B cell (primary cell): ENCODE results near the gene ZER1. TPM values are rescaled to one million over a fixed set of nuclear protein-coding genes. Genes with fewer than 3 reads are reported as not detected.

ENCODE experiments used
- ATAC-seq: fragments of 200-7000 bp; cut with Tn5 transposase; one replicate; pipeline ENCODE4 v1.10.0; 2021; ENCODE audit warnings: low read depth, mild to moderate bottlenecking, moderate number of reproducible peaks, moderate library complexity
- CTCF ChIA-PET: fragments of 350-600 bp; sonication (Branson Sonifier 250); formaldehyde crosslinking; loops from one replicate; lab custom pipeline; 2021; ENCODE audit warnings: antibody characterized with exemption, inconsistent platforms; lab: Charles Lee
- POLR2A ChIA-PET: fragments of 350-600 bp; sonication (Branson Sonifier 250); formaldehyde crosslinking; loops from one replicate; lab custom pipeline; 2021; ENCODE audit warnings: antibody characterized with exemption; lab: Charles Lee
- DNase-seq: peaks from one replicate; pipeline ENCODE4 v3.0.0; 2013
- H2AFZ ChIP-seq: 2 replicates; pipeline ENCODE4 v1.6.1; 2012; ENCODE audit warnings: mild to moderate bottlenecking, low read depth, low read length; ENCODE audit not compliant: insufficient read depth, poor library complexity, severe bottlenecking
- H3K27ac ChIP-seq, 2 donors: 1 replicate in 1 of 2; 2 replicates in 1 of 2; pipeline ENCODE4 v1.5.1; 2012 to 2013; ENCODE audit warnings: low read length in 2 of 2, mild to moderate bottlenecking in 2 of 2, moderate library complexity in 1 of 2
- H3K27me3 ChIP-seq, 4 experiments: fragments of 200-600 bp in 1 of 4; sonication (generic) in 1 of 4; replicated peaks in 1 of 4; 1 replicate in 2 of 4; 2 replicates in 2 of 4; pipeline versions ENCODE4 v1.6.1 to v1.7.0; 2013 to 2016; ENCODE audit warnings: low read length in 3 of 4, mild to moderate bottlenecking in 2 of 4, mixed read lengths in 1 of 4, moderate library complexity in 1 of 4; ENCODE audit not compliant: insufficient read depth in 4 of 4, control insufficient read depth in 3 of 4; ENCODE audit errors: control extremely low read depth in 1 of 4
- H3K36me3 ChIP-seq, 2 experiments: replicated peaks in 1 of 2; 1 replicate in 1 of 2; 2 replicates in 1 of 2; pipeline versions ENCODE4 v1.6.1 to v1.7.1; 2013; ENCODE audit warnings: low read length in 1 of 2; ENCODE audit not compliant: insufficient read depth in 2 of 2, control insufficient read depth in 1 of 2; ENCODE audit errors: control extremely low read depth in 1 of 2, extremely low read depth in 1 of 2
- H3K4me1 ChIP-seq, 2 donors: fragments of 200-600 bp in 1 of 2; sonication (generic) in 1 of 2; 1 replicate in 1 of 2; 2 replicates in 1 of 2; pipeline versions ENCODE4 v1.5.1 to v1.6.1; 2013 to 2017; ENCODE audit warnings: low read length in 2 of 2; ENCODE audit not compliant: control insufficient read depth in 2 of 2, insufficient read depth in 2 of 2
- H3K4me2 ChIP-seq: replicated peaks from 2 replicates; pipeline ENCODE3; 2012; ENCODE audit warnings: mild to moderate bottlenecking, low read depth, low read length; ENCODE audit not compliant: poor library complexity, severe bottlenecking
- H3K4me3 ChIP-seq, 5 experiments: fragments of 200-600 bp in 1 of 5; sonication (generic) in 1 of 5; 1 replicate in 3 of 5; 2 replicates in 2 of 5; pipeline versions ENCODE4 v1.5.1 to v1.7.0; 2011 to 2016; ENCODE audit warnings: low read length in 4 of 5, mild to moderate bottlenecking in 4 of 5, low read depth in 2 of 5, control low read depth in 1 of 5, moderate library complexity in 1 of 5; ENCODE audit not compliant: insufficient read depth in 1 of 5; ENCODE audit errors: control extremely low read depth in 1 of 5, extremely low read depth in 1 of 5
- H3K79me2 ChIP-seq: fragments of 200-600 bp; sonication (generic); one replicate; pipeline ENCODE4 v1.6.0; 2016; ENCODE audit warnings: low read length; ENCODE audit not compliant: control insufficient read depth, insufficient read depth
- H3K9ac ChIP-seq: fragments of 200-600 bp; sonication (generic); 2 replicates; pipeline ENCODE4 v1.6.1; 2017; ENCODE audit warnings: mild to moderate bottlenecking, low read length, moderate library complexity
- H3K9me3 ChIP-seq, 3 donors: one replicate each; pipeline versions ENCODE4 v1.6.1 to v1.7.1; 2013; ENCODE audit warnings: low read length in 2 of 3; ENCODE audit not compliant: control insufficient read depth in 2 of 3, insufficient read depth in 1 of 3; ENCODE audit errors: control extremely low read depth in 1 of 3
- H4K20me1 ChIP-seq: 2 replicates; pipeline ENCODE4 v1.6.0; 2012; ENCODE audit warnings: mild to moderate bottlenecking, low read length; ENCODE audit not compliant: insufficient read depth, control insufficient read depth, poor library complexity, severe bottlenecking
- H3K27ac Mint-ChIP-seq: one replicate; pipeline ENCODE4 v1.8.0; 2021; ENCODE audit warnings: mixed read lengths
- H3K27me3 Mint-ChIP-seq: one replicate; pipeline ENCODE4 v1.8.0; 2021; ENCODE audit warnings: mixed read lengths
- H3K4me1 Mint-ChIP-seq: one replicate; pipeline ENCODE4 v1.8.0; 2021; ENCODE audit warnings: mixed read lengths
- H3K4me3 Mint-ChIP-seq: one replicate; pipeline ENCODE4 v1.8.0; 2021; ENCODE audit warnings: mixed read lengths
- H3K9me3 Mint-ChIP-seq: one replicate; pipeline ENCODE4 v1.8.0; 2022; ENCODE audit warnings: mixed read lengths; ENCODE audit not compliant: insufficient read depth
- CTCF ChIP-seq: fragments of 200-600 bp; IDR thresholded peaks from one replicate; pipeline ENCODE4 v1.8.0; 2022; ENCODE audit warnings: antibody characterized with exemption, mild to moderate bottlenecking
- EZH2 ChIP-seq: IDR thresholded peaks from 2 replicates; pipeline ENCODE4 v1.6.1; 2012; ENCODE audit warnings: borderline replicate concordance, low read depth, mild to moderate bottlenecking, moderate library complexity, low read length; ENCODE audit not compliant: insufficient read depth, poor library complexity, severe bottlenecking
- WGBS: methylation state at CpG from one replicate; pipeline ENCODE4 v1.1.5; 2013; ENCODE audit warnings: missing lambda C conversion rate; ENCODE audit not compliant: insufficient coverage; 5-methylcytosine and 5-hydroxymethylcytosine counted together
- intact Hi-C: fragments of 100-400 bp; cut with micrococcal nuclease; formaldehyde crosslinking; loops from one replicate; pipeline ENCODE4 v1.10.0; 2022
- polyA plus RNA-seq: library from polyadenylated mRNA; depleted of rRNA; stranded (reverse); fragments of >200 nt; gene quantifications from 2 replicates; pipeline ENCODE4 v1.2.3, GENCODE V29; 2012
- total RNA-seq, 2 donors: library from RNA; stranded (reverse); fragments of 120-200 nt in 1 of 2; gene quantifications; 1 replicate in 1 of 2; 2 replicates in 1 of 2; pipeline versions ENCODE4 v1.2.3 to v1.2.4, GENCODE V29; 2013 to 2022

ZER1 gene
- total and polyA plus RNA-seq, 2 donors (not counting 1 experiment from before 2014, with no cell fraction given), result 26.9 to 42.2 TPM

DNA sequence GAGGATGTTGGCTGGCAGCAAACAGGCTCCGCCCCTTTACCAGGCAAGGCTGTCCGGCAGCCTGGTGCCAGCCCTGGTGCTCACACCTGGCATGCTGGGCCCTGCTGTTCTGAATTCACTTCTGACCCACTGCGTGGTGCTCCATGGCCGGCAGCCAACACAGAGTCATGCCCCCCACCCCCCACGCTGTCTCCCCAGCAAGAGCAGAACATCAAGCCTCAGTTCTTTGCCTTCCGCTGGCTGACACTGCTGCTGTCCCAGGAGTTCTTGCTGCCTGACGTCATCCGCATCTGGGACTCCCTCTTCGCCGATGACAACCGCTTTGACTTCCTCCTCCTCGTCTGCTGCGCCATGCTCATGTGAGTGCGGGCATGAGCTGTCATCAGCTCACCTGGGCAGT lies 33.9 kb upstream of the ZER1 start:
- H3K4me2 ChIP-seq, result no peak overlapping the region
- TF ChIP-seq EZH2 (no peak), CTCF (no peak)
- Mint-ChIP-seq H3K27me3 (no peaks in the 10 kb centered on the region), H3K9me3 (no peaks in the 10 kb centered on the region), H3K4me3 (no peak overlapping the region), H3K27ac (no peak overlapping the region), H3K4me1 (no peaks in the 10 kb centered on the region)
- no peak for DNase-seq
- no peaks in the 10 kb centered on the region for H3K4me1 ChIP-seq
- H3K27me3 ChIP-seq, result no peaks in the 10 kb centered on the region
- no peaks in the 10 kb centered on the region for H3K9me3 ChIP-seq
- no peak overlapping the region for H3K9ac ChIP-seq
- ChIA-PET POLR2A (no interaction called here), CTCF (interaction anchor here (0.7 kb wide), 1 partner anchor 437 kb away, joined by 3 read pairs; no protein-coding TSS in a partner anchor)
- no peak for ATAC-seq
- intact Hi-C loops, result no loop called here
- H3K36me3 ChIP-seq, result peaks cover 0 to 45% of the 10 kb centered on the region in 2 experiments
- H3K4me3 ChIP-seq, result no peak overlapping the region
- H4K20me1 ChIP-seq, result no peaks in the 10 kb centered on the region
- 98% methylated on average over 14 of the region's 14 CpGs for WGBS
- H3K27ac ChIP-seq, result no peak overlapping the region
- H2AFZ ChIP-seq, result no peak overlapping the region
- no peaks in the 10 kb centered on the region for H3K79me2 ChIP-seq

DNA sequence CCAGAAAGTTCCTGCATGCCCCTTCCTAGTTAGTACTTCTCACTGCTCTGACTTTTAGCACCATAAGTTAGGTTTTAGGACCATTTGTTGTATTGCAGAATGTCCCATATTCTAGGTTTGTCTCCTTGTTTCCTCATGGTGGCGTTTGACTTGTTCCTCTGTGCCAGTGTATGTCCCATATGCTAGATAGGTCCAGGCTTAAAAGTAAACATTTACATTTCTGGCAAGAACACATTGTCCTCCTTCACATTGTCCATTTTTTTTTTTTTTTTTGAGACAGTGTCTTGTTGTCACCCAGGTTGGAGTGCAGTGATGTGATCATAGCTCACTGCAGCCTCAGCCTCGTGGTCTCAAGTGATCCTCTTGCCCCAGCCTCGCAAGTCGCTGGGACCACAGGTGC lies 30.8 kb upstream of the ZER1 start:
- H3K4me3 Mint-ChIP-seq, result no peak overlapping the region
- H3K4me2 ChIP-seq, result no peak overlapping the region
- no peak overlapping the region for H3K9ac ChIP-seq
- H3K27ac Mint-ChIP-seq, result no peak overlapping the region
- 98% methylated on average over 3 of the region's 4 CpGs for WGBS
- no peak overlapping the region for H2AFZ ChIP-seq
- ChIA-PET CTCF (no interaction called here), POLR2A (no interaction called here)
- no peaks in the 10 kb centered on the region for H3K9me3 Mint-ChIP-seq
- H3K79me2 ChIP-seq, result no peaks in the 10 kb centered on the region
- peaks cover 0 to 58% of the 10 kb centered on the region in 2 experiments for H3K36me3 ChIP-seq
- ATAC-seq (no peak), DNase-seq (no peak)
- no peak overlapping the region for H3K27ac ChIP-seq
- H3K27me3 ChIP-seq, result no peaks in the 10 kb centered on the region
- H3K4me3 ChIP-seq, result no peak overlapping the region
- intact Hi-C loops, result no loop called here
- no peaks in the 10 kb centered on the region for H3K4me1 ChIP-seq
- H3K27me3 Mint-ChIP-seq, result no peaks in the 10 kb centered on the region
- no peaks in the 10 kb centered on the region for H4K20me1 ChIP-seq
- no peaks in the 10 kb centered on the region for H3K9me3 ChIP-seq
- TF ChIP-seq CTCF (no peak), EZH2 (no peak)
- H3K4me1 Mint-ChIP-seq, result no peaks in the 10 kb centered on the region
